Astrocyte of the spinal cord (primary cell): ENCODE results near the gene DNAJC3.

ENCODE experiments used
- DNase-seq: peaks from one replicate; pipeline ENCODE4 v3.0.0; 2011; ENCODE audit warnings: low read depth, low spot score
- H3K4me3 ChIP-seq: 2 replicates; pipeline ENCODE4 v1.5.1; 2011; ENCODE audit warnings: low read depth, mild to moderate bottlenecking, low read length, moderate library complexity
- in situ Hi-C: cut with HindIII; loops from 2 replicates; pipeline ENCODE4 v1.10.0; 2017; ENCODE audit warnings: low sequenced_read_pairs
- TF ChIP-seq, protein P1 (sequence below): IDR thresholded peaks from 2 replicates; pipeline ENCODE4 v1.5.1; 2012; ENCODE audit warnings: low read depth, mild to moderate bottlenecking, low read length, inconsistent platforms

Gene DNAJC3, protein sequence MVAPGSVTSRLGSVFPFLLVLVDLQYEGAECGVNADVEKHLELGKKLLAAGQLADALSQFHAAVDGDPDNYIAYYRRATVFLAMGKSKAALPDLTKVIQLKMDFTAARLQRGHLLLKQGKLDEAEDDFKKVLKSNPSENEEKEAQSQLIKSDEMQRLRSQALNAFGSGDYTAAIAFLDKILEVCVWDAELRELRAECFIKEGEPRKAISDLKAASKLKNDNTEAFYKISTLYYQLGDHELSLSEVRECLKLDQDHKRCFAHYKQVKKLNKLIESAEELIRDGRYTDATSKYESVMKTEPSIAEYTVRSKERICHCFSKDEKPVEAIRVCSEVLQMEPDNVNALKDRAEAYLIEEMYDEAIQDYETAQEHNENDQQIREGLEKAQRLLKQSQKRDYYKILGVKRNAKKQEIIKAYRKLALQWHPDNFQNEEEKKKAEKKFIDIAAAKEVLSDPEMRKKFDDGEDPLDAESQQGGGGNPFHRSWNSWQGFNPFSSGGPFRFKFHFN

DNA sequence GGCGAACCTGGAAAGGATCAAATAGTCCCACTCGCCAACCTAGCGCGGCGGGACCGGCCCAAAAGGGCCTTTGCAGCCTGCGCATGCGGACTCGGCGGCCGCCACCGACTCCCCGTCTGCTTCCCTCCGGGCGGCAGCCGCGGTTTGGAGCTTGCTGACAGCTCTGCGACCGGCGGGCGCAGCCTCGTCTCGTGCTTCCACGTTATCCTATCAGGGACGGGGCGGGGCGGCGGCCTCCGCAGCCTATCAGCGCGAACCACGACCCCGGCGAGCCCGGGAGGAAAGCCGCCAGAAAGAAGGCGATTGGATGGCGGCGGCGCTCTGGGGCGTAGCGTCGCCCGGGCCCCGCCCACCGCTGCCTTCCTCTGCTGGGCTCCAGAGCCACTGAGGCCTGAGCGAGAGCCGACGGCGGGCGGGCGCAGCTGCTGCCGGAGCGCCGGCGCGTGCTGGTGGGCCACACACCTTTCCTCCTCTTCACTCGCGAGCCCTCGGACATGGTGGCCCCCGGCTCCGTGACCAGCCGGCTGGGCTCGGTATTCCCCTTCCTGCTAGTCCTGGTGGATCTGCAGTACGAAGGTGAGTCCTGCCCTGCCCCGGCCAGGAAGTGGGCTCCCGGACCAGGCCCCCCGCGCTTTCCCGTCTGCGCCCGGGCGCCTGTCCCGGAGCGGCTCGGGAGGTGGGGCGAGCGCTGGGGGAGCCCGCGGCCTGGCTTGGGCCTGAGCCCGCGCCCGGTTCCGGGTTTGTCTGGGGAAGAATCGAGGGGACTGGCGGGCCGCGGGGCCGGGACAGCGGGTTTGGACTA, at the start of gene DNAJC3:
TSS of gene DNAJC3 (plus strand) at position 378 of the 802 bp plus-strand sequence. CDS start at position 495, 117 bp downstream.
- peak within 1 kb of the TSS; percentile 87 for H3K4me3 ChIP-seq
- DNase-seq: peak; percentile 99
- TF ChIP-seq, protein P1, sequence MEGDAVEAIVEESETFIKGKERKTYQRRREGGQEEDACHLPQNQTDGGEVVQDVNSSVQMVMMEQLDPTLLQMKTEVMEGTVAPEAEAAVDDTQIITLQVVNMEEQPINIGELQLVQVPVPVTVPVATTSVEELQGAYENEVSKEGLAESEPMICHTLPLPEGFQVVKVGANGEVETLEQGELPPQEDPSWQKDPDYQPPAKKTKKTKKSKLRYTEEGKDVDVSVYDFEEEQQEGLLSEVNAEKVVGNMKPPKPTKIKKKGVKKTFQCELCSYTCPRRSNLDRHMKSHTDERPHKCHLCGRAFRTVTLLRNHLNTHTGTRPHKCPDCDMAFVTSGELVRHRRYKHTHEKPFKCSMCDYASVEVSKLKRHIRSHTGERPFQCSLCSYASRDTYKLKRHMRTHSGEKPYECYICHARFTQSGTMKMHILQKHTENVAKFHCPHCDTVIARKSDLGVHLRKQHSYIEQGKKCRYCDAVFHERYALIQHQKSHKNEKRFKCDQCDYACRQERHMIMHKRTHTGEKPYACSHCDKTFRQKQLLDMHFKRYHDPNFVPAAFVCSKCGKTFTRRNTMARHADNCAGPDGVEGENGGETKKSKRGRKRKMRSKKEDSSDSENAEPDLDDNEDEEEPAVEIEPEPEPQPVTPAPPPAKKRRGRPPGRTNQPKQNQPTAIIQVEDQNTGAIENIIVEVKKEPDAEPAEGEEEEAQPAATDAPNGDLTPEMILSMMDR: no peak
- in situ Hi-C loops: no loop called here

DNA sequence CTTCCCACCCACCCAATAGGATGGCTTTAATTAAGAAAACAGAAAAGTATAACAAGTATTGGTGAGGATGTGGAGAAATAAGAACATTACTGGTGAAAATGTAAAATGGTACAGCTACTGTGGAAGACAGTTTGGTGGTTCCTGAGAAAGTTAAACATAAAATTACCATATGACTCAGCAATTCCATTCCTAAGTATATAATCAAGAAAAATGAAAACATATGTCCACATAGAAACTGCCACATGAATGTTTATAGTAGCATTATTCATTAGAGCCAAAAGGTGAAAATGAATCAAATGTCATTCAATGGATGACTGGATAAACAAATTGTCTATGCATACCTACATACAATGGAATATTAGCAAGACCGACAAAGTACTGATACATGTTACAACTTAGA, 49.3 kb upstream of the DNAJC3 start:
- H3K4me3 ChIP-seq: no peak overlapping the region
- in situ Hi-C loops: no loop called here
- DNase-seq: peak; percentile 51
- TF ChIP-seq, protein P1: no peak

DNA sequence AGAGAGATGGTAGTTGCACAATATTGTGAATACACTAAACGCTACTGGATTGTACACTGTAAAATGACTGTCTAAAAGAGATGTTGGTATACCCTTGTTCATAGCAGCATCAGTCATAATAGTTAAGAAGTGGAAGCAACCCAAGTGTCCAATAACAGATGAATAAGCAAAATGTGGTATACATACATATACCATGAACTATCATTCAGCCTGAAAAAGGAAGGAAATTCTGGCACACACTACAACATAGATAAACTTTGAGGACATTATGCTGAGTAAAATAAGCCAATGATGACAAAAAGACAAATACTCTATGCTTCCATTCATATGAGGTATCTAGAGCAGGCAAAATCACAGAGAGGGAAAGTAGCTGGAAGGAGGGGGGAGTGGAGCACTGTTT, 48.5 kb upstream of the DNAJC3 start:
- TF ChIP-seq, protein P1: no peak
- in situ Hi-C loops: no loop called here
- no peak overlapping the region for H3K4me3 ChIP-seq
- no peak for DNase-seq

DNA sequence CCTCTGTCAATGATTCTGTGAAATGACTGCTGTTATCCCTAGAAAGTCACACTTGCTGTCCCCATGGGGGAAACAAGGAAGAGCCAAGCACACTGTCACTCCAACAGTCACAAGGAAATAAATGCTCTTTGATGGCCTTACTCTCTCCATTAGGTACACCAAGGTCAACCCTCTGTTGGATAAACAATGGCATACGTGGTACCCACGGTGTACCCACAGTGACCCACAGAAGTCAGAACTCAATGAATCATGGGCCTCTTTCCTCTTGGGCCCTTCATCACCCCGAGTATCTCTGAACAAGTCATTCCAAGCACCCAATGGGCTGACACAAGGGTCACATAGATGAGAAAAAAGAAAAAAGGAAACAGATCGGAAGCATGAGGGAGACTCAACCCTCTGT, 47.9 kb upstream of the DNAJC3 start:
- TF ChIP-seq, protein P1: no peak
- DNase-seq: no peak
- no peak overlapping the region for H3K4me3 ChIP-seq
- in situ Hi-C loops: no loop called here

DNA sequence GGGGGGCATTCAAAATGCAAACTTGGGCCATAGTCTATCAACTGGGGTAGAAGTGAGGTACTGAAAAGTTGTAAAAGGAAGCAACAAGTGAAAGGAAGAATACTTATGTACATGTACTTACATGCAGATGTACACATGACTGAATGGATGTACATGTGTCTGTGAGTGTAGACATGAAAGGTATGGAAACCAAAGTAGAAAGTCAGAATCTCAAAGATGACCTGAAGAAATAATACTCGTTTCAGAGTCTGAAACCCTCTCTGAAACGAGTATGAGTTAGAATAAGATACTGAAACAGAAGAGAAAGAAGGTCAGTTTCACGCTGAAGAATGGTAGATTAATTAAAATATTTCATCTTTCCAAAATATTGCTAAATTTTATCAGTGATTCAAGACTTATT, 46.3 kb upstream of the DNAJC3 start:
- DNase-seq: no peak
- TF ChIP-seq, protein P1: no peak
- no peak overlapping the region for H3K4me3 ChIP-seq
- in situ Hi-C loops: no loop called here

DNA sequence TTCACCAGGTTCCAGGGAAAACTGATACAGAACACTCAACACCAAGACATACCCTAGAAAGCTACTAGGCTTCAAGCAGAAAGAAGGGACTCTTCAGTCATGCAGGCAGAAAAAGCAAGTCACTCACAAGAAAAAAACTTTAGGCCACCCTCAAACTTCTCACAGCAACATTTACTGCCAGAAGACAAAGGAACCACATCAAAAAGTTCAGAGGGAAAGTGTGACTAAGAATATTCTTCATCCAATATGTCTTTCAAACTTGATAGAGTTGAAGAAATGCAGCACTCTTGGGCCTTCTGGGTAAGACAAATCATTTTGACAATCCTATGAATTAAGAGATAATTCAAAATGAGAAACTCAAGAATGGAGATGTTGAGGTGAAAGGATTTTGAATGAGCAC, 40.1 kb upstream of the DNAJC3 start:
- TF ChIP-seq, protein P1: no peak

More for the DNA sequence above, 40.1 kb upstream of the DNAJC3 start:
- no peak for DNase-seq
- in situ Hi-C loops: no loop called here
- H3K4me3 ChIP-seq: no peak overlapping the region
